Hematopoietic multipotent progenitor cell (in vitro differentiated cells): ENCODE measurements around the gene HDHD5. TPM values are rescaled to one million over a fixed set of nuclear protein-coding genes. Genes with fewer than 3 reads are reported as not detected.

ENCODE experiments used
- total RNA-seq: library from RNA; depleted of rRNA; stranded (reverse); fragments of >200 nt; gene quantifications from one replicate; pipeline ENCODE4 v1.2.3, GENCODE V29; 2012

The HDHD5 gene
- total RNA-seq, 1 donor: 31.5 TPM

Other genes with a start within 250 kb of the HDHD5 start
- 0.81 TPM for gene GAB4, start 151.1 kb downstream of the HDHD5 start, total RNA-seq
- 8.1 TPM for gene IL17RA, start 74.3 kb downstream of the HDHD5 start, total RNA-seq
- gene TMEM121B, start 37.9 kb downstream of the HDHD5 start, total RNA-seq: under 0.01 TPM
- 16.2 TPM for gene ADA2, start 60.2 kb upstream of the HDHD5 start, total RNA-seq
- gene CECR2, start 210.2 kb upstream of the HDHD5 start, total RNA-seq: under 0.01 TPM